Astrocyte (in vitro differentiated cells and primary cell): ENCODE data around the gene RASL10B.

Source experiments
- EZH2 ChIP-seq: IDR thresholded peaks from 2 replicates; pipeline ENCODE4 v1.6.1; 2012; ENCODE audit warnings: mild to moderate bottlenecking, low read length, inconsistent platforms; ENCODE audit not compliant: insufficient read depth
- TF ChIP-seq, protein P1 (sequence below): IDR thresholded peaks from 2 replicates; pipeline ENCODE4 v1.5.1; 2011; ENCODE audit warnings: low read depth, mild to moderate bottlenecking, inconsistent platforms, low read length, moderate library complexity; ENCODE audit not compliant: insufficient read depth

DNA sequence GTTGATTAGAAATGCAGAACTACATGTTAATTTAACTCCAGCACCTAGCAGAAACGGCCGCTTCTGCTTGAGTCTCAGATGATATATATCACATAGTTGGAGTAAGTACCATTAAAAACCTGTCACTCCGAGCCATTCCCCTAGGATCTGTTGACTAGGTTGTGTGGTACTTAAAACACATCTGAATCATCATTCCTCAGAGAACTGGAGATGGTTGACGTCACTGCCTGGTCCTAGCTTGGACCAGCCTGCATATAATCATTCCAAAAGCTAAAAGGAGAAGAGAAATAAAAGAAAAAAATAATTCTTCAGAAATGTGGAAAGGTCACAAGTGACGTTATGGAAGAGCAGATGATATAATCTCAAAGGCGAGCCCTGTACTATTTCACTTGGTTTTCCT, 31.3 kb upstream of the RASL10B start:
- TF ChIP-seq, protein P1, sequence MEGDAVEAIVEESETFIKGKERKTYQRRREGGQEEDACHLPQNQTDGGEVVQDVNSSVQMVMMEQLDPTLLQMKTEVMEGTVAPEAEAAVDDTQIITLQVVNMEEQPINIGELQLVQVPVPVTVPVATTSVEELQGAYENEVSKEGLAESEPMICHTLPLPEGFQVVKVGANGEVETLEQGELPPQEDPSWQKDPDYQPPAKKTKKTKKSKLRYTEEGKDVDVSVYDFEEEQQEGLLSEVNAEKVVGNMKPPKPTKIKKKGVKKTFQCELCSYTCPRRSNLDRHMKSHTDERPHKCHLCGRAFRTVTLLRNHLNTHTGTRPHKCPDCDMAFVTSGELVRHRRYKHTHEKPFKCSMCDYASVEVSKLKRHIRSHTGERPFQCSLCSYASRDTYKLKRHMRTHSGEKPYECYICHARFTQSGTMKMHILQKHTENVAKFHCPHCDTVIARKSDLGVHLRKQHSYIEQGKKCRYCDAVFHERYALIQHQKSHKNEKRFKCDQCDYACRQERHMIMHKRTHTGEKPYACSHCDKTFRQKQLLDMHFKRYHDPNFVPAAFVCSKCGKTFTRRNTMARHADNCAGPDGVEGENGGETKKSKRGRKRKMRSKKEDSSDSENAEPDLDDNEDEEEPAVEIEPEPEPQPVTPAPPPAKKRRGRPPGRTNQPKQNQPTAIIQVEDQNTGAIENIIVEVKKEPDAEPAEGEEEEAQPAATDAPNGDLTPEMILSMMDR, result no peak
- no peak for TF ChIP-seq EZH2
